IMR-90 (cell line): ENCODE data around the gene TRAF3. TPM values are rescaled to one million over a fixed set of nuclear protein-coding genes. Genes with fewer than 3 reads are reported as not detected.

Experiments used
- ATAC-seq: fragments of 200-7000 bp; cut with Tn5 transposase; 2 replicates; pipeline ENCODE4 v1.9.1; 2020; ENCODE audit warnings: low read depth, mild to moderate bottlenecking, moderate library complexity
- BruUV-seq: library from RNA; stranded (reverse); fragments of 400-500 nt; replicated peaks from 2 replicates; lab custom pipeline; 2021; lab: Mats Ljungman, UMichigan
- CTCF ChIA-PET: fragments of 300-600 bp; formaldehyde crosslinking; extraction: SDS; loops from one replicate; lab custom pipeline; 2021; ENCODE audit warnings: antibody characterized with exemption; lab: Yijun Ruan, JAX
- POLR2A ChIA-PET: fragments of 300-600 bp; sonication (Branson Sonifier 250); formaldehyde crosslinking; loops from one replicate; lab custom pipeline; 2022; ENCODE audit warnings: antibody characterized with exemption; ENCODE audit not compliant: unreplicated experiment; lab: Charles Lee
- DNase-seq: peaks from one replicate; pipeline ENCODE4 v3.0.0; 2013
- H2AFZ ChIP-seq: replicated peaks from 2 replicates; pipeline ENCODE3; 2013; ENCODE audit warnings: low read length, mild to moderate bottlenecking; ENCODE audit not compliant: poor library complexity
- H2AK5ac ChIP-seq: 2 replicates; pipeline ENCODE4 v1.6.1; 2013; ENCODE audit warnings: low read depth, low read length, inconsistent platforms
- H2AK9ac ChIP-seq: replicated peaks from 2 replicates; pipeline ENCODE3; 2013; ENCODE audit warnings: mild to moderate bottlenecking, low read depth, low read length, moderate library complexity; ENCODE audit not compliant: poor library complexity
- H2BK120ac ChIP-seq: 2 replicates; pipeline ENCODE4 v1.6.1; 2013; ENCODE audit warnings: low read depth, low read length, inconsistent platforms
- H2BK15ac ChIP-seq: 3 replicates; pipeline ENCODE4 v1.6.1; 2013; ENCODE audit warnings: low read depth, low read length, inconsistent platforms
- H2BK20ac ChIP-seq: 2 replicates; pipeline ENCODE4 v1.6.1; 2013; ENCODE audit warnings: low read depth, mild to moderate bottlenecking, inconsistent platforms, low read length, moderate library complexity
- H2BK5ac ChIP-seq: 2 replicates; pipeline ENCODE4 v1.6.1; 2013; ENCODE audit warnings: mild to moderate bottlenecking, low read depth, low read length, inconsistent platforms; ENCODE audit not compliant: poor library complexity, severe bottlenecking
- H3K14ac ChIP-seq: replicated peaks from 2 replicates; pipeline ENCODE4 v1.6.1; 2013; ENCODE audit warnings: low read depth, low read length, inconsistent platforms
- H3K18ac ChIP-seq: 2 replicates; pipeline ENCODE4 v1.6.1; 2013; ENCODE audit warnings: low read depth, low read length, control low read depth
- H3K23ac ChIP-seq: 2 replicates; pipeline ENCODE4 v1.6.1; 2013; ENCODE audit warnings: low read depth, low read length, inconsistent platforms
- H3K27ac ChIP-seq: 2 replicates; pipeline ENCODE4 v1.5.1; 2013; ENCODE audit warnings: mild to moderate bottlenecking, control low read depth, low read length; ENCODE audit not compliant: insufficient read depth
- H3K27me3 ChIP-seq: 2 replicates; pipeline ENCODE4 v1.6.1; 2013; ENCODE audit warnings: low read length; ENCODE audit not compliant: control insufficient read depth, insufficient read depth
- H3K36me3 ChIP-seq: 2 replicates; pipeline ENCODE4 v1.6.1; 2013; ENCODE audit warnings: low read length, mixed read lengths; ENCODE audit not compliant: control insufficient read depth, insufficient read depth
- H3K4ac ChIP-seq: 2 replicates; pipeline ENCODE4 v1.6.1; 2013; ENCODE audit warnings: low read depth, low read length, inconsistent platforms
- H3K4me1 ChIP-seq: 2 replicates; pipeline ENCODE4 v1.6.1; 2013; ENCODE audit warnings: low read length, mixed read lengths; ENCODE audit not compliant: control insufficient read depth, insufficient read depth
- H3K4me2 ChIP-seq: 2 replicates; pipeline ENCODE4 v1.6.1; 2013; ENCODE audit warnings: low read depth, mild to moderate bottlenecking, control low read depth, low read length, moderate library complexity
- H3K4me3 ChIP-seq: 2 replicates; pipeline ENCODE4 v1.5.1; 2013; ENCODE audit warnings: low read depth, mild to moderate bottlenecking, control low read depth, low read length, moderate library complexity; ENCODE audit not compliant: insufficient read depth
- H3K56ac ChIP-seq: 2 replicates; pipeline ENCODE4 v1.6.1; 2013; ENCODE audit warnings: low read length, inconsistent platforms; ENCODE audit not compliant: insufficient read depth; ENCODE audit errors: extremely low read depth
- H3K79me1 ChIP-seq, 2 experiments: 2 replicates each; pipeline ENCODE4 v1.6.1; 2013; ENCODE audit warnings: low read length in 2 of 2, inconsistent platforms in 1 of 2, low read depth in 1 of 2
- H3K9ac ChIP-seq: 2 replicates; pipeline ENCODE4 v1.6.1; 2013; ENCODE audit warnings: low read depth, low read length, control low read depth
- H3K9me1 ChIP-seq: 2 replicates; pipeline ENCODE4 v1.6.1; 2013; ENCODE audit warnings: low read length, inconsistent platforms; ENCODE audit not compliant: insufficient read depth
- H3K9me3 ChIP-seq: 2 replicates; pipeline ENCODE4 v1.6.1; 2013; ENCODE audit warnings: low read length; ENCODE audit not compliant: control insufficient read depth, insufficient read depth
- H4K20me1 ChIP-seq: 2 replicates; pipeline ENCODE4 v1.6.1; 2013; ENCODE audit warnings: low read length, inconsistent platforms; ENCODE audit not compliant: insufficient read depth
- H4K5ac ChIP-seq: 2 replicates; pipeline ENCODE4 v1.6.1; 2013; ENCODE audit warnings: mild to moderate bottlenecking, low read depth, low read length, control low read depth
- H4K8ac ChIP-seq, 2 experiments: 2 replicates each; pipeline ENCODE4 v1.6.1; 2013; ENCODE audit warnings: low read depth in 2 of 2, low read length in 2 of 2, control low read depth in 1 of 2, inconsistent platforms in 1 of 2
- H4K91ac ChIP-seq: 2 replicates; pipeline ENCODE4 v1.6.1; 2013; ENCODE audit warnings: low read depth, low read length, inconsistent platforms; ENCODE audit not compliant: insufficient read depth
- BHLHE40 ChIP-seq: fragments of 150-350 bp; IDR thresholded peaks from 2 replicates; pipeline ENCODE4 v1.6.1; 2016; ENCODE audit warnings: mild to moderate bottlenecking, low read depth, low read length
- CHD1 ChIP-seq: IDR thresholded peaks from 2 replicates; pipeline ENCODE4 v1.6.1; 2012; ENCODE audit warnings: low read depth, low read length, improper control_type of control experiment
- MAFK ChIP-seq: IDR thresholded peaks from 2 replicates; pipeline ENCODE4 v1.6.1; 2012; ENCODE audit warnings: low read depth, low read length, improper control_type of control experiment
- MXI1 ChIP-seq: IDR thresholded peaks from 2 replicates; pipeline ENCODE4 v1.6.1; 2012; ENCODE audit warnings: low read depth, mild to moderate bottlenecking, low read length, moderate library complexity, borderline replicate concordance
- NFE2L2 ChIP-seq: fragments of 150-350 bp; IDR thresholded peaks from 2 replicates; pipeline ENCODE4 v1.6.1; 2016; ENCODE audit warnings: low read depth, mild to moderate bottlenecking, low read length
- POLR2A ChIP-seq: IDR thresholded peaks from 2 replicates; pipeline ENCODE4 v1.6.1; 2012; ENCODE audit warnings: mild to moderate bottlenecking, low read depth, low read length
- RCOR1 ChIP-seq: IDR thresholded peaks from 2 replicates; pipeline ENCODE4 v1.6.1; 2012; ENCODE audit warnings: mild to moderate bottlenecking, low read length, improper control_type of control experiment; ENCODE audit not compliant: insufficient replicate concordance
- USF2 ChIP-seq: fragments of 150-350 bp; IDR thresholded peaks from 2 replicates; pipeline ENCODE4 v1.6.1; 2017; ENCODE audit warnings: mild to moderate bottlenecking, antibody characterized with exemption, low read length, low read depth
- WGBS, 2 experiments: methylation state at CpG; one replicate each; pipeline versions ENCODE4 v1.1.5 to v1.1.7; 2013; ENCODE audit warnings: missing lambda C conversion rate in 2 of 2; ENCODE audit not compliant: insufficient read length in 1 of 2; ENCODE audit errors: extremely low coverage in 2 of 2; 5-methylcytosine and 5-hydroxymethylcytosine counted together
- dilution Hi-C: fragments of 300-500 bp; cut with HindIII; formaldehyde crosslinking; loops from one replicate; pipeline ENCODE4 v1.14.3; 2018; ENCODE audit warnings: low sequenced_read_pairs; ENCODE audit not compliant: unreplicated experiment
- in situ Hi-C: fragments of 300-500 bp; cut with MboI; formaldehyde crosslinking; loops from 3 replicates; pipeline ENCODE4 v1.14.3; 2019; ENCODE audit warnings: low sequenced_read_pairs, inconsistent platforms, mixed read lengths
- intact Hi-C: fragments of 100-400 bp; cut with micrococcal nuclease; formaldehyde crosslinking; loops from 2 replicates; pipeline ENCODE4 v1.10.0; 2022
- polyA plus RNA-seq, 3 experiments: library from polyadenylated mRNA; depleted of rRNA; stranded (reverse); fragments of >200 nt; gene quantifications; 2 replicates each; pipeline ENCODE4 v1.2.3, GENCODE V29; 2012; ENCODE audit warnings: low replicate concordance in 1 of 3
- total RNA-seq: library from RNA; depleted of rRNA; stranded (reverse); fragments of >200 nt; gene quantifications from 2 replicates; pipeline ENCODE4 v1.2.3, GENCODE V29; 2012

Gene TRAF3
- total and polyA plus RNA-seq, 2 of the 4 experiments (the other 2 are of a cell fraction), result 21.2 to 25.3 TPM

GRCh38 chr14:102840771-102841528 lies 63.7 kb downstream of the TRAF3 start:
- Histone ChIP-seq H3K23ac (no peak overlapping the region), H3K9ac (no peak overlapping the region), H2BK15ac (no peak overlapping the region), H3K27me3 (no peaks in the 10 kb centered on the region), H4K5ac (no peak overlapping the region), H3K4me1 (no peaks in the 10 kb centered on the region), H3K79me1 (peaks cover 24 to 29% of the 10 kb centered on the region in 2 experiments; a peak in 3 of 4 replicates), H3K14ac (no peak overlapping the region), H3K9me3 (no peaks in the 10 kb centered on the region), H3K4ac (no peak overlapping the region), H2AK5ac (no peak overlapping the region), H4K8ac (no peak overlapping the region), H2BK120ac (no peak overlapping the region), H3K18ac (no peak overlapping the region), H4K91ac (no peak overlapping the region), H2BK5ac (no peak overlapping the region), H3K36me3 (no peaks in the 10 kb centered on the region; the same call in none of the 2 replicates), H3K4me2 (no peak overlapping the region), H2BK20ac (no peak overlapping the region), H4K20me1 (0 out of 2 replicates have a peak, but pooled peaks cover 6% of the 10 kb centered on the region), H3K4me3 (no peak overlapping the region), H3K56ac (no peak overlapping the region), H2AFZ (no peak overlapping the region), H3K9me1 (peaks cover 10% of the 10 kb centered on the region; the same call in 1 of the 2 replicates), H2AK9ac (no peak overlapping the region), H3K27ac (no peak overlapping the region)
- dilution Hi-C loops, result no loop called here
- TF ChIP-seq USF2 (no peak), MXI1 (no peak), RCOR1 (no peak), BHLHE40 (no peak), NFE2L2 (no peak), CHD1 (no peak), POLR2A (no peak), MAFK (no peak)
- ChIA-PET CTCF (no interaction called here), POLR2A (no interaction called here)
- intact Hi-C loops, result no loop called here
- DNase-seq (no peak), ATAC-seq (no peak)
- 63% methylated on average over 2 of the region's 8 CpGs; no CpG with 5 or more reads in 1 of the 2 experiments for WGBS, 2 experiments
- in situ Hi-C loops, result no loop called here
- no TSS peak for BruUV-seq
